Endometrium (tissue), 2 donors: Measurements from ENCODE around the gene AKAP6.
"Not testable (repeated sequence)": the region's sequence is repeated elsewhere in the genome, so short reads cannot be mapped to it uniquely, and the experiment has no call there.

Source experiments
- FAIRE-seq: peaks from 2 replicates; lab custom pipeline; 2012; peaks lifted over from hg19 to GRCh38; lab: Jason Lieb, UNC
- donor health status: control.
- donor health status: control.

AKAP6 gene

DNA sequence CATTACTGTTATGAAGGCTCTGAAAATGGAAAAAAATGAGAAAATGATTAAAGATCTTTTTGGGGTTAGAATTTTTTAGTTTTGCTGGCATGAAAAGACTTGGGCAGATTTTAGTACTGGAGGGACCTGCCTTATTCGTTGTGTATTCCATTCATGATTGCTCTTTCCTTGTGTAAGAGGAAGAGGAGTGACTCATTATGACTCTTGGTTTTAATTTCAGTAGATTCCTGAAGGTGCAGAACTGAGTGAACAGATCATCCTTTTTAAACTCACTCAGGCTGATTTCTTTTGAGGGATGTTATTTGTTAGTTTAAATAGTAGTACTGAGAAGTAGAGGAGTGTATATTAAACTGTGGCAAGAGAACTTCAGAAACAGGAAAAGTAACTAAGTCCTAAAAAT, 41.6 kb downstream of the AKAP6 start:
- FAIRE-seq, result no peak

DNA sequence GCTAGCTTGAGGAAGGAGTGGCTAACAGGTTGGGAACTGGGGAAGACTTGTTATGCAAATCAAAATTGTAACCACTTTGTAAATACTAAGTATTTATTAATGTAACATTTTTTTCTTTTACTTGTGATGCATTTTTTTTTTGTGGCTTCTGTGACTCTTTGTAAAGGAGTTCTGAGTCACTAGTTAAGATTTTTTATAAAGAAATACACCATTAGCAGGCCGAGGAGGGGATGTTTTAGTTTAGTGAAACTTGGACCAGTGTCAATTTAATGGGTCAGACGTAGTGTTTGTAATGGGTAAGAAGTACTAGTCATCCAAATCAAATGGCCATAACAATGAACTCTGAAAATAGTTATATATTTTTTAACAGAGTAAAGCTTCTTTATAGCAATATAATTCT, 43.1 kb downstream of the AKAP6 start:
- FAIRE-seq, result no peak

DNA sequence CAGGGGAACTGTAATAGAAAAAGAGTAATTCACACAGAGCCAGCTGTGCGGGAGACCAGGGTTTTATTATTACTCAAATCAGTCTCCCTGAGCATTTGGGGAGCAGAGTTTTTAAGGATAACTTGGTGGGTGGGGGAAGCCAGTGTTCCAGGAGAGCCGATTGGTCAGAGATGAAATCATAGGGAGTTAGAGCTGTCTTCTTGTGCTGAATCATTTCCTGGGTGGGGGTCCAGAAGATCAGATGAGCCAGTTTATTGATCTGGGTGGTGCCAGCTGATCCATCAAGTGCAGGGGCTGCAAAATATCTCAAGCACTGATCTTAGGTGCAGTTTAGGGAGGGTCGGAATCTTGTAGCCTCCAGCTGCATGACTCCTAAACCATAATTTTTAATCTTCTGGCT, 44.1 kb downstream of the AKAP6 start:
- FAIRE-seq, result not testable (repeated sequence)

DNA sequence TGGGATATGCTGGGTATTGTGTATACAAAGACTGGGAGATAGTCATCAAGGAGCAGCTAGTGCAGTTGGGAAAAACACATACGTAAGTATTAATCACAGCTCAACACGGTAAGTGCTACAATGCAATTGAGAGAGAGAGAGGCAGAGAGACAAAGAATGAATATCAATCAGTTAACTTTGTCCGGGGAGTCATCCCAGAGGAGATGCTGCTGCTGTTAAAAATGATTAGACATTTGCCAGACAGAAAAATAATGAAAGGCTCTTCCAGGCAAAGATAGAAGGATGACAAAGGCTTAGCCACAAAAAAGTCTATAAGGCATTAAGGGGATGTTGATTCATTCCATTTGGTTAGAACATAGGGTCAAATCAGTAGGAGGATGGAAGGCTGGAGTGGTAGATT, 45.1 kb downstream of the AKAP6 start:
- FAIRE-seq, result no peak

DNA sequence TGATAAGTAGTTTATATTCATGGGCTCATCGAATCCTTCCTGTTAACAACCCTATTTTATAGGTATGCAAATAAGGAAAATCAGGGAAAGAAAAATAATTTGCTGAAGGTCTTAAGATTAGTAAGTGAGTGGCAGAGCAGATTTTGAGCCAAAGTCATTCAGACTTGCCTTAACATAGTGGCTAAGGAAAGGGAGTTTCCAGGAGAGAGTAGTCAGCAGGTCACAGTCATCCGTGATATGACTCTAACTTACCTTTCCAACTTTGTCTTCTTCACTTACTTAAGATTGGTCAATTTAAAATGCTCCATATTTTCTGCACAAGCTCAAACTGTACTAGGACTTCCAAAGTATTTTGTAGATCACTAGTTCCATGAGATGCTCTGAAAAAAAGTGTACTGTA, 46.6 kb downstream of the AKAP6 start:
- no peak for FAIRE-seq

DNA sequence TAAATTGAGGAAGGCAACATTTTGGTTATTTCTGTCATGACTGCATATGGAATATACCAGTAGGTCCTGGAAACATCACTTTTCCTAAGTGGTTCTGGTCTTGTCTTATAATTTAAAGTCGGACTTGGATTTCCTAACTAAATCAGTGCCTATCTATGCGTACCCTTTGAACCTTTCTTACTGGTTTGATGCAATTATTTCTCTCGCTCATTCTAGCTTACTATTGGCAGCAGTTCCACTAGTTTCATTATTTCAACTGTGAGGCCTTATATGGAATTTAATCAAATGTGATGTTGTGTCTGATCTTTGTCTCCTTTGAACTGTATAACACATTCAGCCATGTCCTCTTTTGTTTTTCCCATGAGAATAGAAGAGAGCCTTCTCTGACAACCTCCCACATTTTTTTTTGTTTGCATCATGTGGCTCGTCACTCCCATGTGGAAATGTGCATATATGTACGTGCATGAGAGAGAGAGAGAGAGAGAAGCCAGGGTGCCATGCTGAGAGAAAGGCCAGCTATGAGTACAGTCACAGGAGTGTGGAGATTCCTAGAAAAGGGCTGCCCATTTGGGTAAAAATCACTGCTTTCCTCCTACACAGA, 48.0 kb downstream of the AKAP6 start:
- no peak for FAIRE-seq

DNA sequence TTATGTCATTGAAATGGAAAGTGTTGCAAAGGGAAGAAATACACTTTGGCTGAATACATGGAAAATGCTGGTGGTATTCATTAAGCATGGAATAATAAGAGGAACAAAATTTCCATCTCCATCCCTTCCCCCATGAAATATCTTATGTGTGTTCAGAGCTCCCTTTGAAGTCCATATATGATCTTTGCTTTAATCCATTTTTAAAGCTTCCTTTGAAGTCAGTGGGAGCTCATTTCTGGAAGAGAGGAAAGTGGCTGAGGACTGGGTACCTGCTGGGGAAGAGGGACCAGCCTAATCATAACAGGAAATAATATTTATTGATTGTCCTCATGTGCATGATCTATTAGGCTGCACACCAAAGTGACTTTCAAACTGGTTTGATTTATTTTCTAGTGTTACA, 49.2 kb downstream of the AKAP6 start:
- no peak for FAIRE-seq

DNA sequence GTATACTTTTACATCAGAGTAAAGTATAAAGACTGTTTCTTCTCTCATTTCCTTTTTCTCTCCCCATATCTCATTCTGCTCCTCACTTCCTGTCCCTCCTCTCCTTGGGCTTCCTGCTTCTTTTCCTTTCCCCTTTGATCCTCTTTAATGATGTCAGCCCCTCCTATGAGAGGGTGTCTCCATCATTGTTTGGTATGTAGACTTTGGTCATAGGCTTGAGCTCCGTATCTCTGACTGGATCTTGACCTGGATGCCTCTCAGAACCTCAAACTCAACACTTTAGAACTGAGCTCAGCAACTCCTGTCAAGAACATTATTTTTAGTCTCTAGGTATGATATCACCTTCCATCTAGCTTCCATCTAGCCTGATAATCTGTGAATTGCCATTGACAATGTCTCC, 50.3 kb downstream of the AKAP6 start:
- FAIRE-seq, result no peak

DNA sequence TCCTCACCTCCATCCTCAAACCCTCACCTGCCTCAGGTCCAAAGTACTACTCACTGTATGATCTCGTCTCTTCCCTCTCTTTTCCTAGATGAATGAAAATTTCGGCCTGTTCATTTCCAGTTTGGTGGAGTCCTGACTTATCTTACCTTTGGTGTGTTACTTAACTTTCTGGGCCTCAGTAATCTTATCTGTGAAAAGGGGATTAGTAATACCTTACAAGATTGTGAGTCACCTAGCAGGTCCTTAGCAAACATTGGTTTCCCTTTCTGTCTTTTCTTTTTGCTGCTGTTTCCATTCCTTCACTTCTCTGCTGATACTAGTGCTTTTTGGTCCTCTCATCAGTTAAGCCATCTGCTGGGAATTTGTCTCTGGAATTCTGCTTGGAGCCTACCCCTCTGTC, 52.8 kb downstream of the AKAP6 start:
- FAIRE-seq, result no peak

DNA sequence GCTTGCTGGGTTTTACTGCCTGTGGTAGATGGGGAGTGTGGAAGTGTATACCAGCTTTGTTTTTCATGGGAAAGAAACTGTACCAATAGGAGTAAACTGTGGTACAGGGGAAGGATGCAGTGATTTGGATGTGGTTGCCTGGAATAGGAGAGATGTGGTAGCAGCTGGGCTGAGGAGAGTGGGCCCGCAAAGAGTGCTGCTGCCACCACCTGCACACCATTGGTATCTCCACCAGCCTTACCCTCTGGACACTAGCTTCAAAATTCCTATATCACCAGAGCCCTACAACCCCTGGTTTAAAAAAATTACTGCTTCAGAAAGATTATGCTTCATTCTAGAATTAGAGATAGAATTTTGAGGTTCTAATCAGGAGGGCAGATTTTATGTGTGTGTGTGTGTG, 53.6 kb downstream of the AKAP6 start:
- FAIRE-seq, result no peak

DNA sequence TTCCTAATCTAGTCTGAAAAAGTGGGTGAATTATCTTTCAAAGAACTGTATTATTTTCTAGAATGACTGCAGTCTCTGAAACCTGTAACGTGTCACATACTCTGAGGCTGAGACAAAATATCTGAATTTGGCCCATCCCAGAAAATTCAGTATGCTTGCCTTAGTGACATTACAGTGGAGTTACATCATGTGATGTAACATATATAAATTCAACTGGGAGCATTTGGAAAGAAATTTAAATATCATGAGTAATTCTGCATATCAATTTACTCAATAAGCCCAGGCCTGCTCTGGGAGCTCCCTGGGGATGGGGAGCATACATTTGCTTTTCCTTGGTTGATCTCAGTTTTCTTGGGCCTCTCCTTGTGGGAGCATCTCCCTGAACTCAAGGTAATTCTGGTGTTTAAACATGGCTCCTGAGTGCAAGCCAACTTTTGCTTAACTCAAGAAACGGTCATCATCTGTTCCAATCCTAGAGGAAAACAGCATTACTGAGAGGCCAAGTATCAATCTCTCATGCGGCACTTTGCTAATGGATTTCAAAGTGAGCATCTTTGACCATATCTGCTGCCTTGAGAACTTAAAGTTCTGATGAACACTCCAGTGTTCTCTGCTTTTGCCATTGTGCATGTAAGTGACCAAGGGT, 54.4 kb downstream of the AKAP6 start:
- FAIRE-seq, result no peak

DNA sequence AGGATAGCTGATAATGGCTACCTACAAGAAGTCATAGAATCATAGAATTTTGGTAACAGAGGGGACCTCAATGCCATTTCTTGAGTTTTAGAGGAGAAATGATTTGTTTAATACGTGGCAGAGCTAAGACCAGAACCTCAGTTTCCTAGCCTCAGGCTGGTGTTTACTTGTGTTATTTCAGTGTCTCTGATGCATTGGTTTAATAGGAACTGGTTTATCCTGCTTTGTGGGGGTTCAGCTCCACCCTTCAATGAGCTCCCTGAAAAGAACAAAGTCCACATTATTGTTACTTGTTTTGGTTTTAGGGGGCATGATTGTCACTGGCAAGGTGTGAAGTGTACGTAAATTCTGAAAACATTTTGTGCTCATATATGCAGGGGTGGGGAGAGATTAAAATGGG, 55.4 kb downstream of the AKAP6 start:
- no peak for FAIRE-seq

DNA sequence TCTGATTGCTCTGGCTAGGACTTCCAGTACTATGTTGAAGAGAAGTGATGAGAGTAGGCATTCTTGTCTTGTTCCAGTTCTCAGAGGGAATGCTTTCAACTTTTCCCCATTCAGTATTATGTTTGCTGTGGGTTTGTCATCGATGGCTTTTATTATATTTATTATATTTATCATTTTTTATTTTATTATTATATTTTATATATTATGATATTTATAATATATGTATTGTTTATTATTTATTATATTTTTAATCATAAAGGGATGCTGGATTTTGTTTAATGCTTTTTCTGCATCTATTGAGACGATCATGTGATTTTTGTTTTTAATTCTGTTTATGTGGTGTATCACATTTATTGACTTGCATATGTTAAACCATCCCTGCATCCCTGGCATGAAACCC, 58.2 kb downstream of the AKAP6 start:
- not testable (repeated sequence) for FAIRE-seq

DNA sequence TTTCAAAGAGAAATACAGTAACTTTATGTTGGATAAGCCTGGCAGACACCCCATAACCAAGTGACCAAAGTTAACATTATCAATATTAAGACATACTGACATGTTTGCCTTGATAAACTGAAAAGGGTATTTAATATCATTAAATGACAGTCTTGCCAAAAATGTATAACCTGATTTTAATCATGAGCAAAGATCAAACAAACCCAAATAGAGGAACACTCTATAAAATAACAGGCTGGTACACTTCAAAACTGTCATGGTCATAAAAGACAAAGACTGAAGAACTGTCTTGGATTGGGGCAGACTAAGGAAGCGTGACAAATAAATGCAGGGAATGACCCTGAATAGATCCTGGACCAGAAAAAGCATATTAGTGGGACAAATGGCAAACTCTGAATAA, 64.0 kb downstream of the AKAP6 start:
- no peak for FAIRE-seq

DNA sequence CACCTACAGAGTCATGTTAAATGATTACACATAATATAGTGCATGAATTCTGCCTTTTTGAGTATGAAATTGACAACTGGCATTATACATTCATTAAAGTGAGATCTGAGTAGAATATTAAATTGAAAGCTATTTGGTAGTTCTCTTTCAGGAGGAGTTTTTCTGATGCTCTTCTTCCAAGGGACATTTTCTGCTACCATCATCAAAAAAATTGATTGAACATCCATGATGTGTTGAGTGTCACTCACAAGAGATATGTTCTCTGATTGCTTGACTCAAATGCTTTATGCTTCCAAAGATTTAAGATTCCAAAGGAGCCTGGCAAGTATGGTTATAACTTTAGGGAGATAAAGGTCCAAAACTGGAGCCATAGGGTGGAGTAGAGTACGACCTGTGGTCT, 64.9 kb downstream of the AKAP6 start:
- no peak for FAIRE-seq

DNA sequence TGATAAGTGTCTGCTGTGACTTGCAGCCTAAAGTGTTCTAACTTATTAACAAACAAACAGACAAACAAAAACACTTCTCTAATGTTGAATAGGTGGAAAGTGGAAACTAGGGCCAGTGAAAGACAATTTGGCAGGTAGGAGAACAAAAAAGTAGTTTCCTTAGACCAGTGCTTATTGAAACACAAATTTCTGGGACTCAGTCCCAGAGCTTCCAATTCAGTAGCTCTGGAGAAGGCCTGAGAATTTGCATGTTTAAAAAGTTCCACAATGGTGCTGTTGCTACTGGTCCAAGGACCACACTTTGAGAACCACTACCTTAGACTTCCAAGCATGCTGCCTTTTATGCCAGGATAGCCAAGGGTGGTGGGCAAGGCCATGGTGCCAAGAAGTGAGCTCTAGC, 67.8 kb downstream of the AKAP6 start:
- FAIRE-seq, result no peak

DNA sequence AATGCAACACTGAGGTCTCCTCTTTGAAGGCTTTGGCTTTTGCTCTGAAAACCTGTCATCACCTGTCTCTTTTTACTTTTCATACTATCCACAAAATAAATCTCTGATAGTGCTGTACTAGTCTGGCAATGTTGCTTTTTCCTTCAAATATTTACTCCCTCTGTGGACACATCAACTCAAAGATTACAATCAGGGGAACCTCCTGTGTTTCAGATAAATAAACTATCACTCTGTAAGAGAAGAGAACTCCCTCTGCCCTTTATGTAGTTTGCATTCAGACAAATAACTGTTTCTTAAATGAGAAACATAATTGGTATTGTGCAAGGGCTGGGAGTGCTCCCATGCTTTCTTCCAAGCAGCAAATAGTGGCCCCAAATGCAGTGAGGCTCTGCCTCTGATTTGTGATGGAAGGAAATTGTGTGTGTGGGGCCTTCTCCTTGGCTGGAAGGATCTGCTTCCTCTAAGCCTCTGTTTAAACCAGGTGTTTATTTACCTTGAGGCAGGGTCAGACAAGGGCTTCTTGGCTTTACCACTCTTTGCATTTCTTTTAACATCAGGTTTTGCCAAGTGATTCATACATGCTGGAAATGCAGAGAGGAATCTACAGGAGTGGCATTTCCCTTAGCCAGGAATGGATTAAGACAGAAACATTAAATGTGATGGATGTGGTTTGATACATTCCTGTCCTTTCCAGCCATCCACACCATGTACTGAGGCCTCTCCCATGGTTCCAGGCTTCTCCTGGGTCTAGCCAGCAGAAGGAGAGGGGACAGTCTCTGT, 69.0 kb downstream of the AKAP6 start:
- FAIRE-seq, result no peak

DNA sequence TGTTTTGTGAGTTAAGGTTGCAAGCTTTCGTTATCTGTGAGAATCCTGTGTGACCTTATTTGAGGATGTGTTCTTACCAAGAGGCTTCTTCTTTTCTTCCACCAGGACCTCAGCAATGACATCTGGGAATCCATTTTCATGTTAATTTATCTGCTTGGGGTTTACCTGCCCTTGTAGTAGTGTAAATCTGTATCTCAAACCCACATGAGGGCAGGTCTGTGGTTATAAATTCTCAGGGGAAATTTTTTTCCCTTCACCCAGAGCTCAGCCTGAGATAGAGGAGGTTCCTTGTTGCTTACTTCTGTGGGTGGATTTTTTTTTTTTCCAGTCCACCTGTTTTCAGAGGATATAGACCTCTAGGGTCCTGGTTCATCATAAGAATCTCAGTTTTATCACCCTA, 70.8 kb downstream of the AKAP6 start:
- FAIRE-seq, result no peak

DNA sequence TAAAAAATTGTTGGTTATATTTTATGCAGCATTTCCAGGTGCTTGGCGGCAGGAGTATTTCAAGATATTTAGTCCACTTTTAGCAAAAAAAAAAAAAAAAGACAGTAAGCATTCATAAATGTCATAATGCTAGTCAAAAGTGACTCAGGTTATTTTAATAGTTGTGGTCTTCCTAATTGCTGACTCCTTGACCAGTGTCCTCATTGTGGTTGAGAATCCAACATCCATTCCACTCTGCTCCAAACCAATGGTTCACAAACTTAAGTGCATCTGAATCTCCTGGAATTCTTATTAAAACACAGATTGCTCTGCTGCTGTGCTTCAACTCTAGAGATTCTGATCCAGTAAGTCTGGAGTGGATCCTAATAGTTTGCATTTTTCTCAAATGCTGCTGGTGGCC, 71.4 kb downstream of the AKAP6 start:
- no peak for FAIRE-seq

DNA sequence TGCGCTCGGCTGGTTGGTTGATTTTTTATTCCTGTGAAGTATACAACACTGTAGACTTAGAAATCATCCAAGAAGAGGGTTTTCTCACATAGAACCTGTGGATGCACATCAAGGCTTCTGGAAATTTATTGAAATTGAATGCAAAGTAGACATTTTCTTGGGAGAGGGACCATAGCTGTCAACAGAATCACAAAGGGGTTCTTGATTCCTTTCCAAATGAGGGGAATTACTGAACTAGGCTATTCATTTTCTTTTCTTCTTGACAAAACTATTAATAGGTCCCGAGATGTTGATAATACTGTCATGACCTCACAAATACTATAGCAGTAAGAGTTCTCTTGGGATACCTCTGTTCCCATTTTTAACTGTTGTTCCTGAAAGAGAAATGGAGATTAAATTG, 73.9 kb downstream of the AKAP6 start:
- no peak for FAIRE-seq

DNA sequence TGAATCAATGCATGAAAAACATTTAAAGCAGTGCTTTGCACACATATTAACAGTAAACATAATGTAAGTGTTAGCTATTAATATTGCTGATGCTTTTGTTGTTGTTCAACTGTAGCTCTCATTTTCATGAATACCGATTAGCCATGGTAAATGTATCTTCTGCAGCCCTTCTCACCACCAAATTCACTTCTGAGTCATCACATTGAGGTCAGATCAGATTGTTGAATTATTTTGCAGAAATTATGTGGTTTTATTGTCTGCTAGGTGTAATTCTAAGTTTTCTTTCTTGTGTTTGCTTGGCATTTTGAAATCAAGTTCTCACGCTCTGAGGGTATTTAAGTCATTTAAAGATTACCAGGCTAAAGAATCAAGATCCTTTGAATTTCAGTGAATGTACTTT, 74.6 kb downstream of the AKAP6 start:
- FAIRE-seq, result no peak

DNA sequence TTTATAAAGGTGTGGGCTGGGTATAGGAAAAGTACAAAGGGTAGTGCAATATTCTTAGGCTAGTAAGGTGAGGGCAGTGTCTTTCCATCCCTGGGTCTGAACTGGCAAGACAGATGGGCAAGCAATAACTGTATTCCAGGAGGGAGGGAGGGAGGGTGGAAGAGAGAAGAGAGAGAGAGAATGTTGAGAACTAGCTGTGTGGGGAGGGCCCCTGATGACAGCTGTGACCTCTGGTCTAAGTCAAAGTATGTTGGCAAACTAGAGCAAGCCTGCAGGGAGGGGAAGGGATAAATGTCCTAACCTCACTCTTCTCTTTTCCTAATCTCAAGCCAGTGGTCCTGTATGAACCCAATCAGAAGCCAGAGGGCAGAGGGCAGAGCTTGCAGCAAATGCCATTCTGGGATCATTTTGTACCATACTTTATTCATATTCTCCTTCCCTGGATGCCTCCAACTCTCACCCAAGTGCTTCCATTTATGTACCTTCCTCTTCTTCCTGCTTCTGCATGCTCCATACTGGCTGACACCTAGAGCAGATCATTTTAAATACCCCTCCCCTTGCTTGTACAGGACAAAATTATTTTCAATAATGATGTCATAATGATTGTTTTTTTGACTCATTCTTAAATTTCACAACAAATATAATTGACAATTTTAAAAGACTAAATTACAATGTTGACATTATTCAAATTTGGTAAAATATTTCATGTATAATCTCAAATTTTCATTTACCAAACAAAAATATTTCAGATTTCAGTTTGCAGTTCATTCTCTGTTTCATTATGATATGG, 75.9 kb downstream of the AKAP6 start:
- FAIRE-seq, result no peak

DNA sequence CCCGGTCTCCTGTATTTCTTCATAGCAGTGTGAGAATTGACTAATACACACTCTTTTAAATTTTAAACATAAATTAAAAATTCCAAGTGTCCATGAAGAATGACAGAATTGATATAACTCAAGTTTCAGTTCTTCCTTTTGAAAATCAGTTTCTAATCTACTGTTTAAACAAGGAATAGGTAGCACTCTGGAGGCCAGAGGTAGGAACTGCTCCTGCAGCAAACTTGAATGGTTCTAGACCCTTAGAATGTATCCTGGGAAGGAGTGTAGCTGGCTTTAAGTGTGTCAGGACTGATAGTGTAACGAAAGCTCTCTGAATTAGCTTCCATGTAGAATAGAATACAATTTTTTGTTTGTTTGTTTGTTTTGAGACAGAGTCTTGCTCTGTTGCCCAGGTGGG, 76.8 kb downstream of the AKAP6 start:
- FAIRE-seq, result no peak
